ENCODE data around the gene PPIL1. TPM values are rescaled to one million over a fixed set of nuclear protein-coding genes. Genes with fewer than 3 reads are reported as not detected.
A peak's percentile ranks its signal among the peaks of the same experiment; 100 is the strongest.

PPIL1 gene
- polyA plus RNA-seq, 1 experiment: 23.4 TPM

- ChIA-PET CTCF (interaction anchor here (1.6 to 4.0 kb wide), 3 partner anchors 12 to 156 kb away, joined by 3 to 20 read pairs (median 11); partner anchors contain the start of gene PPIL1), POLR2A (no interaction called here)
- no peak overlapping the region for H3K4me3 ChIP-seq (ENCODE audit: low read depth, low read length)
- no peak for TF ChIP-seq CTCF (IDR thresholded peaks at IDR 0.05; ENCODE audit: insufficient read depth, low read depth, low read length)
- H3K36me3 ChIP-seq (ENCODE audit: control insufficient read depth, insufficient read depth, low read length): no peaks in the 10 kb centered on the region
- DNase-seq (ENCODE audit: low read depth): no peak
- no peaks in the 10 kb centered on the region for H3K27me3 ChIP-seq (ENCODE audit: control insufficient read depth, insufficient read depth, low read length)
These were observed 12.3 kb downstream of the PPIL1 start for GRCh38 chr6:36862164-36862847.

GRCh38 chr6:36860126-36860525 lies 14.5 kb downstream of the PPIL1 start:
- H3K4me3 ChIP-seq (ENCODE audit: low read depth, low read length): no peak overlapping the region
- no peaks in the 10 kb centered on the region for H3K27me3 ChIP-seq (ENCODE audit: control insufficient read depth, insufficient read depth, low read length)
- H3K36me3 ChIP-seq (ENCODE audit: control insufficient read depth, insufficient read depth, low read length): peaks cover 1% of the 10 kb centered on the region; the same call in 1 of the 2 replicates
- no peak for DNase-seq (ENCODE audit: low read depth)
- POLR2A ChIA-PET: no interaction called here
- TF ChIP-seq CTCF (IDR thresholded peaks at IDR 0.05; ENCODE audit: insufficient read depth, low read depth, low read length): no peak
- CTCF ChIA-PET: interaction anchor here (0.9 to 2.2 kb wide), 5 partner anchors 9 to 94 kb away, joined by 3 to 7 read pairs (median 4); partner anchors contain the start of gene PPIL1

GRCh38 chr6:36858407-36858981 lies 16.1 kb downstream of the PPIL1 start:
- H3K36me3 ChIP-seq (ENCODE audit: control insufficient read depth, insufficient read depth, low read length): peaks cover 1% of the 10 kb centered on the region; the same call in 1 of the 2 replicates
- DNase-seq (ENCODE audit: low read depth): peak; percentile 49
- TF ChIP-seq CTCF (IDR thresholded peaks at IDR 0.05; ENCODE audit: insufficient read depth, low read depth, low read length): no peak
- ChIA-PET POLR2A (no interaction called here), CTCF (interaction anchor here (1.0 to 1.1 kb wide), 2 partner anchors 92 to 164 kb away, joined by 3 to 5 read pairs; no protein-coding TSS in a partner anchor)
- H3K27me3 ChIP-seq (ENCODE audit: control insufficient read depth, insufficient read depth, low read length): no peaks in the 10 kb centered on the region
- H3K4me3 ChIP-seq (ENCODE audit: low read depth, low read length): no peak overlapping the region

- Histone ChIP-seq H3K4me3 (ENCODE audit: low read depth, low read length) (no peak overlapping the region), H3K27me3 (ENCODE audit: control insufficient read depth, insufficient read depth, low read length) (no peaks in the 10 kb centered on the region), H3K36me3 (ENCODE audit: control insufficient read depth, insufficient read depth, low read length) (peaks cover 1% of the 10 kb centered on the region; the same call in 1 of the 2 replicates)
- ChIA-PET POLR2A (no interaction called here), CTCF (interaction anchor here (0.8 to 1.5 kb wide), 4 partner anchors 18 to 161 kb away, joined by 4 to 8 read pairs (median 4); partner anchors contain the start of gene C6orf89)
- no peak for TF ChIP-seq CTCF (IDR thresholded peaks at IDR 0.05; ENCODE audit: insufficient read depth, low read depth, low read length)
- DNase-seq (ENCODE audit: low read depth): no peak
These were observed 17.3 kb downstream of the PPIL1 start for GRCh38 chr6:36857325-36857724.

GRCh38 chr6:36856277-36856676 lies 18.3 kb downstream of the PPIL1 start:
- Histone ChIP-seq H3K27me3 (ENCODE audit: control insufficient read depth, insufficient read depth, low read length) (no peaks in the 10 kb centered on the region), H3K36me3 (ENCODE audit: control insufficient read depth, insufficient read depth, low read length) (peaks cover 1% of the 10 kb centered on the region; the same call in 1 of the 2 replicates), H3K4me3 (ENCODE audit: low read depth, low read length) (no peak overlapping the region)
- TF ChIP-seq CTCF (IDR thresholded peaks at IDR 0.05; ENCODE audit: insufficient read depth, low read depth, low read length): no peak
- ChIA-PET CTCF (interaction anchor here (1.3 to 1.5 kb wide), 3 partner anchors 8 to 90 kb away, joined by 3 to 4 read pairs (median 3); no protein-coding TSS in a partner anchor), POLR2A (no interaction called here)
- no peak for DNase-seq (ENCODE audit: low read depth)

Measured in BJ (cell line).